Activated T-cell treated with anti-CD3 and anti-CD28 coated beads, Interleukin-2, amount 50 U/mL, for 72 hours (primary cell): ENCODE measurements around the gene OR4F29. TPM values are rescaled to one million over a fixed set of nuclear protein-coding genes. Genes with fewer than 3 reads are reported as not detected.
"Not testable (repeated sequence)": the region's sequence is repeated elsewhere in the genome, so short reads cannot be mapped to it uniquely, and the experiment has no call there.

ENCODE experiments used
- ATAC-seq, 2 donors: fragments of 150-1000 bp; cut with Tn5 transposase; replicated peaks in 1 of 2; 2 replicates each; pipeline ENCODE4 v1.10.0; 2021; ENCODE audit warnings: moderate library complexity in 2 of 2, mild to moderate bottlenecking in 1 of 2
- DNase-seq, 2 donors: peaks; one replicate each; pipeline ENCODE4 v3.0.0; 2021 to 2022; ENCODE audit warnings: mixed read lengths in 1 of 2
- H3K27ac Mint-ChIP-seq: one replicate; pipeline ENCODE4 v1.8.0; 2022; ENCODE audit warnings: mild to moderate bottlenecking, moderate library complexity, mixed read lengths
- H3K27me3 Mint-ChIP-seq: one replicate; pipeline ENCODE4 v1.8.0; 2022; ENCODE audit warnings: low read depth, mixed read lengths
- H3K36me3 Mint-ChIP-seq, 2 donors: one replicate each; pipeline ENCODE4 v1.8.0; 2022; ENCODE audit warnings: mixed read lengths in 2 of 2, mild to moderate bottlenecking in 1 of 2; ENCODE audit not compliant: insufficient read depth in 2 of 2
- H3K4me1 Mint-ChIP-seq: one replicate; pipeline ENCODE4 v1.8.0; 2022; ENCODE audit warnings: low read depth, mixed read lengths
- H3K4me3 Mint-ChIP-seq, 2 donors: one replicate each; pipeline ENCODE4 v1.8.0; 2022; ENCODE audit warnings: mild to moderate bottlenecking in 2 of 2, mixed read lengths in 2 of 2, moderate library complexity in 2 of 2
- H3K9me3 Mint-ChIP-seq, 2 donors: one replicate each; pipeline ENCODE4 v1.8.0; 2022; ENCODE audit warnings: mixed read lengths in 2 of 2
- total RNA-seq, 2 donors: library from RNA; stranded (reverse); gene quantifications; one replicate each; pipeline ENCODE4 v1.2.3, GENCODE V29; 2022

OR4F29 gene
- not detected for total RNA-seq

- not testable (repeated sequence) for DNase-seq, H3K9me3 Mint-ChIP-seq, H3K4me1 Mint-ChIP-seq, H3K27me3 Mint-ChIP-seq, ATAC-seq, H3K27ac Mint-ChIP-seq, H3K36me3 Mint-ChIP-seq, H3K4me3 Mint-ChIP-seq
These were observed at the start of gene OR4F29 for GRCh38 chr1:451578-451977. OR4F29 (minus strand) TSS chr1:451678; CDS start chr1:451678, 0 bp downstream.

Other genes starting within 250 kb of the OR4F29 start
- gene OR4F16, start 235.0 kb upstream of the OR4F29 start, total RNA-seq: not detected